Ishikawa (cell line): ENCODE data around the gene ZEB2.

Experiments
- CEBPB ChIP-seq: IDR thresholded peaks from 2 replicates; pipeline ENCODE4 v1.6.1; 2012
- EGR1 ChIP-seq: IDR thresholded peaks from 2 replicates; pipeline ENCODE4 v1.6.1; 2012
- EP300 ChIP-seq: IDR thresholded peaks from 2 replicates; pipeline ENCODE4 v1.6.1; 2012; ENCODE audit warnings: borderline replicate concordance
- FOXM1 ChIP-seq: IDR thresholded peaks from 2 replicates; pipeline ENCODE4 v1.6.1; 2012; ENCODE audit warnings: low read depth, borderline replicate concordance
- RAD21 ChIP-seq: IDR thresholded peaks from 2 replicates; pipeline ENCODE4 v1.6.1; 2012; ENCODE audit warnings: low read depth
- TCF12 ChIP-seq: IDR thresholded peaks from 2 replicates; pipeline ENCODE4 v1.6.1; 2012; ENCODE audit warnings: low read depth
- TEAD4 ChIP-seq: IDR thresholded peaks from 2 replicates; pipeline ENCODE4 v1.6.1; 2012
- ZBTB7A ChIP-seq: IDR thresholded peaks from 2 replicates; pipeline ENCODE4 v1.6.1; 2012; ENCODE audit warnings: low read depth
- TF ChIP-seq, protein P1 (sequence below): IDR thresholded peaks from 2 replicates; pipeline ENCODE4 v1.6.1; 2012; ENCODE audit warnings: low read depth, mild to moderate bottlenecking
- TF ChIP-seq, protein P2 (sequence below): IDR thresholded peaks from 2 replicates; pipeline ENCODE4 v1.6.1; 2012
- TF ChIP-seq, protein P3 (sequence below): IDR thresholded peaks from 2 replicates; pipeline ENCODE4 v1.6.1; 2012

DNA sequence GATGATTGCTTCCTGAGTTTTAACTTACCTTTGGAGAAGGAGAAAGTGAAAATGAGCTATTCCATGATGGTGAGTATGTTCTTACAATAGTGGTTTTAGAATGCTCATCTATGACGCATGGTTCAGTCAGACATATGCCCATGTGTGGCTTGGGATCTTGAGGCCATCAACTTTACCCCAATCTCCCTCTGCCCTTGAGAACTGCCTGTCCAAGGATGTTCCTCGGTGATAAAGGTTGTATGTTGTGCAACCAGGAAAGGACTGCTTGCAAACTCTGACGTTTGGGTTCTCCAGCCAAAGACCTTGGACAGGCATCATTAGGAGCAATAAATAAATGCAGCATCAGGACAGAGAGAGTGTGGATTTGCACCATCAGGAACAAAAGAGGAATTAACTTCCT lies 165.0 kb downstream of the ZEB2 start:
- TF ChIP-seq EP300 (no peak), EGR1 (no peak), FOXM1 (no peak), RAD21 (no peak), CEBPB (no peak), ZBTB7A (no peak), TCF12 (no peak), TEAD4 (no peak)
- TF ChIP-seq, protein P1, sequence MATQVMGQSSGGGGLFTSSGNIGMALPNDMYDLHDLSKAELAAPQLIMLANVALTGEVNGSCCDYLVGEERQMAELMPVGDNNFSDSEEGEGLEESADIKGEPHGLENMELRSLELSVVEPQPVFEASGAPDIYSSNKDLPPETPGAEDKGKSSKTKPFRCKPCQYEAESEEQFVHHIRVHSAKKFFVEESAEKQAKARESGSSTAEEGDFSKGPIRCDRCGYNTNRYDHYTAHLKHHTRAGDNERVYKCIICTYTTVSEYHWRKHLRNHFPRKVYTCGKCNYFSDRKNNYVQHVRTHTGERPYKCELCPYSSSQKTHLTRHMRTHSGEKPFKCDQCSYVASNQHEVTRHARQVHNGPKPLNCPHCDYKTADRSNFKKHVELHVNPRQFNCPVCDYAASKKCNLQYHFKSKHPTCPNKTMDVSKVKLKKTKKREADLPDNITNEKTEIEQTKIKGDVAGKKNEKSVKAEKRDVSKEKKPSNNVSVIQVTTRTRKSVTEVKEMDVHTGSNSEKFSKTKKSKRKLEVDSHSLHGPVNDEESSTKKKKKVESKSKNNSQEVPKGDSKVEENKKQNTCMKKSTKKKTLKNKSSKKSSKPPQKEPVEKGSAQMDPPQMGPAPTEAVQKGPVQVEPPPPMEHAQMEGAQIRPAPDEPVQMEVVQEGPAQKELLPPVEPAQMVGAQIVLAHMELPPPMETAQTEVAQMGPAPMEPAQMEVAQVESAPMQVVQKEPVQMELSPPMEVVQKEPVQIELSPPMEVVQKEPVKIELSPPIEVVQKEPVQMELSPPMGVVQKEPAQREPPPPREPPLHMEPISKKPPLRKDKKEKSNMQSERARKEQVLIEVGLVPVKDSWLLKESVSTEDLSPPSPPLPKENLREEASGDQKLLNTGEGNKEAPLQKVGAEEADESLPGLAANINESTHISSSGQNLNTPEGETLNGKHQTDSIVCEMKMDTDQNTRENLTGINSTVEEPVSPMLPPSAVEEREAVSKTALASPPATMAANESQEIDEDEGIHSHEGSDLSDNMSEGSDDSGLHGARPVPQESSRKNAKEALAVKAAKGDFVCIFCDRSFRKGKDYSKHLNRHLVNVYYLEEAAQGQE: no peak
- TF ChIP-seq, protein P2, sequence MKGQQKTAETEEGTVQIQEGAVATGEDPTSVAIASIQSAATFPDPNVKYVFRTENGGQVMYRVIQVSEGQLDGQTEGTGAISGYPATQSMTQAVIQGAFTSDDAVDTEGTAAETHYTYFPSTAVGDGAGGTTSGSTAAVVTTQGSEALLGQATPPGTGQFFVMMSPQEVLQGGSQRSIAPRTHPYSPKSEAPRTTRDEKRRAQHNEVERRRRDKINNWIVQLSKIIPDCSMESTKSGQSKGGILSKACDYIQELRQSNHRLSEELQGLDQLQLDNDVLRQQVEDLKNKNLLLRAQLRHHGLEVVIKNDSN: no peak
- TF ChIP-seq, protein P3, sequence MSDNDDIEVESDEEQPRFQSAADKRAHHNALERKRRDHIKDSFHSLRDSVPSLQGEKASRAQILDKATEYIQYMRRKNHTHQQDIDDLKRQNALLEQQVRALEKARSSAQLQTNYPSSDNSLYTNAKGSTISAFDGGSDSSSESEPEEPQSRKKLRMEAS: no peak
